Measurements from ENCODE around the gene PCK2.
A peak's percentile ranks its signal among the peaks of the same experiment; 100 is the strongest.

Gene PCK2

DNA sequence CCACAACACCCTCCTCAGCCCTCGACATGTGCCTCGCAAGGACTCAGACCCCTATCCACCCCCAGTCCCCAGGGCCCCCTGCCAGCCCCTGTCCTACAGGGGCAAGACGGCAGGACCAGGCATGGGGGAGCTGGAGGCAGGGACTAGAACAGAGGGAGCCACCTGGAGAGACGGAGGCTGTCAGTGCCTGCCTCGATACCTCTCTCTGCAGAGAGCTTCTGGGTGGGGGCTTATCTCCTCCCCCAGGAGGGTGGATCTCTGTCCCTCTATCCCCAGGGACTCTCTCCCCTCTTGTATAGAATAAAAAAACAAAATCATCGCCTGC, 24.7 kb upstream of the PCK2 start:
- FAIRE-seq (no peak), DNase-seq (ENCODE audit: insufficient read length, low spot score) (no peak)
- TF ChIP-seq, protein P1, sequence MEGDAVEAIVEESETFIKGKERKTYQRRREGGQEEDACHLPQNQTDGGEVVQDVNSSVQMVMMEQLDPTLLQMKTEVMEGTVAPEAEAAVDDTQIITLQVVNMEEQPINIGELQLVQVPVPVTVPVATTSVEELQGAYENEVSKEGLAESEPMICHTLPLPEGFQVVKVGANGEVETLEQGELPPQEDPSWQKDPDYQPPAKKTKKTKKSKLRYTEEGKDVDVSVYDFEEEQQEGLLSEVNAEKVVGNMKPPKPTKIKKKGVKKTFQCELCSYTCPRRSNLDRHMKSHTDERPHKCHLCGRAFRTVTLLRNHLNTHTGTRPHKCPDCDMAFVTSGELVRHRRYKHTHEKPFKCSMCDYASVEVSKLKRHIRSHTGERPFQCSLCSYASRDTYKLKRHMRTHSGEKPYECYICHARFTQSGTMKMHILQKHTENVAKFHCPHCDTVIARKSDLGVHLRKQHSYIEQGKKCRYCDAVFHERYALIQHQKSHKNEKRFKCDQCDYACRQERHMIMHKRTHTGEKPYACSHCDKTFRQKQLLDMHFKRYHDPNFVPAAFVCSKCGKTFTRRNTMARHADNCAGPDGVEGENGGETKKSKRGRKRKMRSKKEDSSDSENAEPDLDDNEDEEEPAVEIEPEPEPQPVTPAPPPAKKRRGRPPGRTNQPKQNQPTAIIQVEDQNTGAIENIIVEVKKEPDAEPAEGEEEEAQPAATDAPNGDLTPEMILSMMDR (IDR thresholded peaks at IDR 0.05; ENCODE audit: insufficient read depth, missing control alignments), result no peak

- FAIRE-seq (no peak), DNase-seq (ENCODE audit: insufficient read length, low spot score) (peak; percentile 20)
- TF ChIP-seq, protein P1 (IDR thresholded peaks at IDR 0.05; ENCODE audit: insufficient read depth, missing control alignments), result no peak
These were observed 23.6 kb upstream of the PCK2 start for GRCh38 chr14:24070285-24071143.

DNA sequence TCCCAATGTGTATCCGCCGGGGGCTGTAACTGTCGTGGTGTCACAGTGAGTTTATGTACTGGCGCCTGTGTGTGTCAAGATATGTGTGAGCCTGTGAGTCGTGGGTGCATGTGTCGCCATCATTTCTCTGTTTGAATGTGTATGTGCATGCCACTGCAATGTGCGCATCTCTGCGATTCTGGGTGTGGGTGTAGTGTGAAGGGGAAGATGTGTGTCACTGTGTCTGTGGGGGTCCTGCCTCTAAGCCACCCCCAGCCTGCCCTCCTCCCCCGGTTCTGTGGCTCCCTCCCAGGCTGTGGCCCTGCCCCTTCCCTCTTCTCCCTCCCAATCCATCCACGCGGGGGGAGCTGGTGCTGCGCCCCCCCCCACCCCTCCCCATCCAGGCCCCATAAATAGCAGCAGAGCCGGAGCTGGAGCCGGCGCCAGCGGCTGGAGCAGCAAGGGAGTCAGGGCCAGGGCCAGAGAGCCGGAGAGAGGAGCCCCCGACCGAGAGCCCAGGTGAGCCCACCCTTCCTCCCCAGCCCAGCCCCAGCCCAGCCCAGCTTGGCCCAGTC, 22.9 kb upstream of the PCK2 start, which contains the start of gene CPNE6:
CPNE6 (plus strand) TSS at position 419 of the 554 bp plus-strand sequence. CDS start 1,375 bp downstream, outside the sequence.
- FAIRE-seq, result no peak

GRCh38 chr14:24071836-24072430, 22.2 kb upstream of the PCK2 start:
- FAIRE-seq, result no peak
- TF ChIP-seq, protein P1 (IDR thresholded peaks at IDR 0.05; ENCODE audit: insufficient read depth, missing control alignments), result no peak
- DNase-seq (ENCODE audit: insufficient read length, low spot score), result no peak

More for the DNA sequence above, 22.9 kb upstream of the PCK2 start, which contains the start of gene CPNE6:
- TF ChIP-seq, protein P1 (IDR thresholded peaks at IDR 0.05; ENCODE audit: insufficient read depth, missing control alignments), result no peak
- DNase-seq (ENCODE audit: insufficient read length, low spot score), result peak; percentile 37

GRCh38 chr14:24072436-24072835, 21.7 kb upstream of the PCK2 start:
- FAIRE-seq (no peak), DNase-seq (ENCODE audit: insufficient read length, low spot score) (no peak)
- TF ChIP-seq, protein P1 (IDR thresholded peaks at IDR 0.05; ENCODE audit: insufficient read depth, missing control alignments), result no peak

DNA sequence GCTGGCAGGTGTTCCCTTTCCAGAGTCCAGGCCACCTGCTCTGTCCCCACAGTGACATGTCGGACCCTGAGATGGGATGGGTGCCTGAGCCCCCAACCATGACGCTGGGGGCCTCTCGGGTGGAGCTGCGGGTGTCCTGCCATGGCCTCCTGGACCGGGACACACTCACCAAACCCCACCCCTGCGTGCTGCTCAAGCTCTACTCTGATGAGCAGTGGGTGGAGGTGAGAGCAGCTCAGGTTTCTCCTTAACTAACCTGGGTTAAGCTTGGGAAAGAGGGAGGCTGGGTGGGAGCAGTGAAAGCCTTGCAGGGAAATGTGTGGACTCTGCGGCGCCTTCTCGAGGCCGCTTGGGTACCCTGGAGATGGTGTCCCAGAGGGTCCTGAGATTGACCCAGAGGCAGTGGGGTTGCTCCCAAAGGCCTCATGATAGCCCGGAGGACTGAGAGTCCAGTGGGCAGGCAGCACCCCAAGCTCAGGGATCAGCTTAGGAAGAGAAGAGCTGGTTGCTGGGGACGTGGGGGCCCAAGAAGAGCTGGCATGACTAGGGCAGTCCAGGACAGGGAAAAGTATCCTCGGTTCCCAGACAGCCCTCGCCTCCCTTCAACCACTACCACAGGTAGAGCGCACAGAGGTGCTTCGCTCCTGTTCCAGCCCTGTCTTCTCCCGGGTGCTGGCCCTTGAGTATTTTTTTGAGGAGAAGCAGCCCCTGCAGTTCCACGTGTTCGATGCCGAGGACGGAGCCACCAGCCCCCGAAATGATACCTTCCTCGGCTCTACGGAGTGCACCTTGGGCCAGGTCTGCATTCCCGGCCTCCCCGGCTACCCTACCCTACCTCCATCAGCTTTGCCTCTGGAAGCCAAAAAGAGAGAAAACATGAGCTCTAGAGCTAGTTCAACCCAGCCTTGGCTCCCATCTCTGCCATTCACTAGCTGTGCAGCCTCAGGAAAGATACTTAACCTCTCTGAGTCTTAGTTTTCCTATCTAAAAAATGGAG, 20.9 kb upstream of the PCK2 start:
- DNase-seq (ENCODE audit: insufficient read length, low spot score) (no peak), FAIRE-seq (no peak)

More for the DNA sequence above, 20.9 kb upstream of the PCK2 start:
- TF ChIP-seq, protein P1 (IDR thresholded peaks at IDR 0.05; ENCODE audit: insufficient read depth, missing control alignments), result no peak
